AG04450 (cell line): ENCODE data around the gene VANGL2. TPM values are rescaled to one million over a fixed set of nuclear protein-coding genes. Genes with fewer than 3 reads are reported as not detected.

Source experiments
- CTCF ChIA-PET: fragments of 300-600, 350-600 bp; formaldehyde crosslinking; extraction: SDS; loops from one replicate; lab custom pipeline; 2022; ENCODE audit warnings: antibody characterized with exemption, inconsistent platforms; lab: Charles Lee
- POLR2A ChIA-PET: fragments of 350-600 bp; formaldehyde crosslinking; extraction: SDS; loops from one replicate; lab custom pipeline; 2021; ENCODE audit warnings: antibody characterized with exemption, inconsistent platforms; lab: Yijun Ruan, JAX
- DNase-seq: peaks from one replicate; pipeline ENCODE4 v3.0.0-alpha.2; 2011; ENCODE audit warnings: low read depth, low spot score
- H3K27ac ChIP-seq: one replicate; pipeline ENCODE4 v1.5.1; 2012; ENCODE audit warnings: low read depth, low read length, control low read depth
- H3K27me3 ChIP-seq: one replicate; pipeline ENCODE4 v1.6.0; 2012; ENCODE audit warnings: low read length; ENCODE audit not compliant: control insufficient read depth, insufficient read depth
- H3K4me3 ChIP-seq: 2 replicates; pipeline ENCODE4 v1.5.1; 2011; ENCODE audit warnings: mild to moderate bottlenecking, low read depth, low read length, control low read depth
- H3K9me3 ChIP-seq: 2 replicates; pipeline ENCODE4 v1.5.1; 2012; ENCODE audit warnings: low read length; ENCODE audit not compliant: control insufficient read depth, insufficient read depth
- CTCF ChIP-seq: IDR thresholded peaks from 2 replicates; pipeline ENCODE4 v1.5.1; 2011; ENCODE audit warnings: low read depth, low read length, control low read depth, inconsistent platforms
- polyA plus RNA-seq: library from polyadenylated mRNA; depleted of rRNA; stranded (reverse); fragments of >200 nt; gene quantifications from 2 replicates; pipeline ENCODE4 v1.2.3, GENCODE V29; 2011

VANGL2 gene
- polyA plus RNA-seq, 1 experiment: 3.4 TPM

- no peaks in the 10 kb centered on the region for H3K9me3 ChIP-seq
- CTCF ChIA-PET: interaction anchor here (1.2 to 2.1 kb wide), 2 partner anchors 16 to 251 kb away, joined by 4 to 7 read pairs; no protein-coding TSS in a partner anchor
- H3K27me3 ChIP-seq: no peaks in the 10 kb centered on the region
- TF ChIP-seq CTCF: no peak
- no peak overlapping the region for H3K27ac ChIP-seq
- POLR2A ChIA-PET: no interaction called here
- no peak for DNase-seq
- H3K4me3 ChIP-seq: no peak overlapping the region
These were observed 40.1 kb upstream of the VANGL2 start for GRCh38 chr1:160360227-160360695.

DNA sequence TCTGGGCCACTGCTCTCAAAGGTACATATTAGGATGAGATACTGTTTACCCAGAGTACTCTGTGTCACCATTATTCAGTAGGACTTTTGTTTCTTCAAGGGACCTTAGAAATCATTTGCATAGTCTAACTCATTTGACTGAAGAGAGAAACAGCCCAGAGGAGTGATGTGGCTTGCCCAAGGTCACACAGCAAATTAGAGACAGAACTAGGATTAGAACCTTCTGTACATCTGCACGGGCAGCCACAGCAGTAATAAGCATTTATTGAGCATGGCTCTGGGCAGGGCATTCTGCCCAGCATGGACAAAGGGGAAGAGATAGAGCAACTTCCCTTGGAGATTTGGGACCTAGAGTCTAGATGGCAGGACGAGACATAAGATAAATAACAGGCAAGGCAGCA is 39.2 kb upstream of the VANGL2 start:
- Histone ChIP-seq H3K27ac (no peak overlapping the region), H3K4me3 (no peak overlapping the region), H3K27me3 (peaks cover 1% of the 10 kb centered on the region), H3K9me3 (no peaks in the 10 kb centered on the region)
- DNase-seq: no peak
- ChIA-PET POLR2A (no interaction called here), CTCF (interaction anchor here (0.6 to 2.1 kb wide), 3 partner anchors 15 to 252 kb away, joined by 3 to 7 read pairs (median 4); no protein-coding TSS in a partner anchor)
- TF ChIP-seq CTCF: no peak

DNA sequence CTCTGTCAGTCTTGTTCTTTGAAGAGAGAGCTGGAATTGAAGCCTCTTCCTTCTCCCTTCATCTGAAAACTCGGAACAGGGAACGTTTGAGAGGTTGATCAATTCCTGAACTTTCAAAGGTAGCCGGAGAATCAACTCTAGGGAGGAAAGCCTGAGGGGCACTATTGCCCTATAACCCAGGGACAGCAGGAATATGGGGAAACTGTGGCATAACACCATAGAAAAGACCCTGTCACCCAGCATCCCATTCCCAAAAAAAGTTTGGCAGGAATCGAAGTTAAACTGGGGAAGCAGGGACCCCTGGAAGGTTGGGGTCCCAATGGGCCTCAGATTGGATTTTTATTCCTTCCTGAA is 38.6 kb upstream of the VANGL2 start:
- TF ChIP-seq CTCF: no peak
- DNase-seq: no peak
- H3K9me3 ChIP-seq: no peaks in the 10 kb centered on the region
- H3K4me3 ChIP-seq: no peak overlapping the region
- POLR2A ChIA-PET: no interaction called here
- CTCF ChIA-PET: interaction anchor here (0.6 to 2.1 kb wide), 2 partner anchors 15 to 112 kb away, joined by 3 to 7 read pairs; no protein-coding TSS in a partner anchor
- H3K27me3 ChIP-seq: peaks cover 5% of the 10 kb centered on the region
- H3K27ac ChIP-seq: no peak overlapping the region

GRCh38 chr1:160362168-160362957 is 38.0 kb upstream of the VANGL2 start:
- ChIA-PET CTCF (interaction anchor here (0.7 to 2.1 kb wide), 5 partner anchors 14 to 169 kb away, joined by 3 to 16 read pairs (median 4); no protein-coding TSS in a partner anchor), POLR2A (no interaction called here)
- Histone ChIP-seq H3K4me3 (no peak overlapping the region), H3K9me3 (no peaks in the 10 kb centered on the region), H3K27ac (no peak overlapping the region), H3K27me3 (peaks cover 5% of the 10 kb centered on the region)
- no peak for TF ChIP-seq CTCF
- no peak for DNase-seq

GRCh38 chr1:160363010-160363409 is 37.4 kb upstream of the VANGL2 start:
- POLR2A ChIA-PET: no interaction called here

More at GRCh38 chr1:160363010-160363409, 37.4 kb upstream of the VANGL2 start:
- H3K27me3 ChIP-seq: peaks cover 5% of the 10 kb centered on the region
- TF ChIP-seq CTCF: no peak
- H3K4me3 ChIP-seq: no peak overlapping the region
- H3K9me3 ChIP-seq: no peaks in the 10 kb centered on the region
- DNase-seq: no peak
- no peak overlapping the region for H3K27ac ChIP-seq
- CTCF ChIA-PET: interaction anchor here (0.7 to 2.0 kb wide), 4 partner anchors 14 to 170 kb away, joined by 3 to 16 read pairs (median 4); no protein-coding TSS in a partner anchor
